A673 (cell line): ENCODE results near the gene TSHZ2.

ENCODE experiments used
- EZH2 ChIP-seq: fragments of 200-600 bp; sonication (generic); IDR thresholded peaks from 2 replicates; pipeline ENCODE4 v1.6.1; 2017; ENCODE audit warnings: borderline replicate concordance, low read depth, mild to moderate bottlenecking, mixed read lengths, antibody characterized with exemption, low read length; ENCODE audit not compliant: poor library complexity, severe bottlenecking
- TF ChIP-seq, protein P1 (sequence below): fragments of 300-800, 200-600 bp; sonication (generic); conservative IDR thresholded peaks from 2 replicates; pipeline ENCODE4 v1.5.1; 2017; ENCODE audit warnings: low read depth, mild to moderate bottlenecking, antibody characterized with exemption, low read length, moderate library complexity, mixed read lengths

GRCh38 chr20:52962183-52962582 lies 10.0 kb upstream of the TSHZ2 start:
- TF ChIP-seq, protein P1, sequence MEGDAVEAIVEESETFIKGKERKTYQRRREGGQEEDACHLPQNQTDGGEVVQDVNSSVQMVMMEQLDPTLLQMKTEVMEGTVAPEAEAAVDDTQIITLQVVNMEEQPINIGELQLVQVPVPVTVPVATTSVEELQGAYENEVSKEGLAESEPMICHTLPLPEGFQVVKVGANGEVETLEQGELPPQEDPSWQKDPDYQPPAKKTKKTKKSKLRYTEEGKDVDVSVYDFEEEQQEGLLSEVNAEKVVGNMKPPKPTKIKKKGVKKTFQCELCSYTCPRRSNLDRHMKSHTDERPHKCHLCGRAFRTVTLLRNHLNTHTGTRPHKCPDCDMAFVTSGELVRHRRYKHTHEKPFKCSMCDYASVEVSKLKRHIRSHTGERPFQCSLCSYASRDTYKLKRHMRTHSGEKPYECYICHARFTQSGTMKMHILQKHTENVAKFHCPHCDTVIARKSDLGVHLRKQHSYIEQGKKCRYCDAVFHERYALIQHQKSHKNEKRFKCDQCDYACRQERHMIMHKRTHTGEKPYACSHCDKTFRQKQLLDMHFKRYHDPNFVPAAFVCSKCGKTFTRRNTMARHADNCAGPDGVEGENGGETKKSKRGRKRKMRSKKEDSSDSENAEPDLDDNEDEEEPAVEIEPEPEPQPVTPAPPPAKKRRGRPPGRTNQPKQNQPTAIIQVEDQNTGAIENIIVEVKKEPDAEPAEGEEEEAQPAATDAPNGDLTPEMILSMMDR: no peak
- no peak for TF ChIP-seq EZH2
